Measurements from ENCODE around the gene ZMIZ1.

- TF ChIP-seq REST (IDR thresholded peaks at IDR 0.05; ENCODE audit: insufficient read depth in 1 of 2, low read depth in 2 of 2, low read length in 2 of 2) (no peak), SIN3A (IDR thresholded peaks at IDR 0.05; ENCODE audit: borderline replicate concordance, insufficient read depth, low read length) (no peak), POLR2AphosphoS5 (IDR thresholded peaks at IDR 0.05; ENCODE audit: low read depth, low read length) (no peak), TAF1 (IDR thresholded peaks at IDR 0.05; ENCODE audit: borderline replicate concordance, insufficient read depth, low read length) (no peak), FOXP2 (optimal IDR thresholded peaks at IDR 0.05; ENCODE audit: borderline replicate concordance, extremely low read depth, extremely low read length, insufficient read depth) (no peak)
These were observed 169.8 kb downstream of the ZMIZ1 start for GRCh38 chr10:79238606-79239005.
